ENCODE data around the gene A2M. TPM values are rescaled to one million over a fixed set of nuclear protein-coding genes. Genes with fewer than 3 reads are reported as not detected.

A2M gene
- total and polyA plus RNA-seq, 2 of the 13 experiments (the other 11 are each of a cell fraction or from before 2014, with no cell fraction given): 2,807 to 6,551 TPM

DNA sequence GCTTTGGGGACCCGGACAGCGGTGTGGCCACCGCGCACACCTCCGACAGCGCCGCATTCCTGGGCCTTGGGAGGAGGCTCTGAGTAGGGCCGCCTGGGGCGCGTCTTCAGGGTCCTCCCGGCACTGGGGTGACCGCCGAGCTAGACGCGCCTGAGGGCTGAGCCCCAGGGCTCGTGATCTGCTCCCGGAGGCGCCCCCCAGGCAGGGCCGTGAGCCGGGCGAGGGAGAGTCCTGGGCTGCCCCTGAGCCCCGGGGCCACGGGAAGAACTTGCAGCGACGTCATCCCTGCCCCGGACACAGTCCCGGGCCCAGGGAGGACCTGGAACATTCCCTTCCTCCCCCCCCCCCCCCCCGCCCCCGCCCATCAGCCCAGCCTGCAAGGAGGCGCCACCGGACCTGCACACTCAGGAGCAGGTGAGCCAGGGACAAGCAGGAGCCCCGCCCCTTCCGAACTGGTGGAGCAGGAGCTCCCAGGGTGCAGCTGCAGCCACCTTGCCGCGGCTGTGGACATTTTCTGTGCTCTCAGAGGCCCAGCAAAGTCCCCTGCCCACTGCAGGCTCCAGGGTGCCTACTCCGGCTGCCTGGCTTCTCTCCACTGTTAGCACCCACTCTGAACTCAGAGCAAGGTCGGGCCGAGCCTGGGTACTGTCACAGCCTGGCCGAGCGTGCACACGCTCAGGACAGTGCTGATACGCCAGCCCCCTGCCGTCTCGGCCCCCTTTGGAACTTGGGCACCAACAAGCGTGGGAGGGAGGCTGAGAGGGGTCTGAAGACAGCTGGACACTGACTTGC lies 50.7 kb downstream of the A2M start (continued):
- TF ChIP-seq, protein P1, sequence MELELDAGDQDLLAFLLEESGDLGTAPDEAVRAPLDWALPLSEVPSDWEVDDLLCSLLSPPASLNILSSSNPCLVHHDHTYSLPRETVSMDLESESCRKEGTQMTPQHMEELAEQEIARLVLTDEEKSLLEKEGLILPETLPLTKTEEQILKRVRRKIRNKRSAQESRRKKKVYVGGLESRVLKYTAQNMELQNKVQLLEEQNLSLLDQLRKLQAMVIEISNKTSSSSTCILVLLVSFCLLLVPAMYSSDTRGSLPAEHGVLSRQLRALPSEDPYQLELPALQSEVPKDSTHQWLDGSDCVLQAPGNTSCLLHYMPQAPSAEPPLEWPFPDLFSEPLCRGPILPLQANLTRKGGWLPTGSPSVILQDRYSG (CRISPR knock-in tag; IDR thresholded peaks at IDR 0.05): peak; percentile 71; the same call in 1 of the 2 replicates
- TF ChIP-seq, protein P2, sequence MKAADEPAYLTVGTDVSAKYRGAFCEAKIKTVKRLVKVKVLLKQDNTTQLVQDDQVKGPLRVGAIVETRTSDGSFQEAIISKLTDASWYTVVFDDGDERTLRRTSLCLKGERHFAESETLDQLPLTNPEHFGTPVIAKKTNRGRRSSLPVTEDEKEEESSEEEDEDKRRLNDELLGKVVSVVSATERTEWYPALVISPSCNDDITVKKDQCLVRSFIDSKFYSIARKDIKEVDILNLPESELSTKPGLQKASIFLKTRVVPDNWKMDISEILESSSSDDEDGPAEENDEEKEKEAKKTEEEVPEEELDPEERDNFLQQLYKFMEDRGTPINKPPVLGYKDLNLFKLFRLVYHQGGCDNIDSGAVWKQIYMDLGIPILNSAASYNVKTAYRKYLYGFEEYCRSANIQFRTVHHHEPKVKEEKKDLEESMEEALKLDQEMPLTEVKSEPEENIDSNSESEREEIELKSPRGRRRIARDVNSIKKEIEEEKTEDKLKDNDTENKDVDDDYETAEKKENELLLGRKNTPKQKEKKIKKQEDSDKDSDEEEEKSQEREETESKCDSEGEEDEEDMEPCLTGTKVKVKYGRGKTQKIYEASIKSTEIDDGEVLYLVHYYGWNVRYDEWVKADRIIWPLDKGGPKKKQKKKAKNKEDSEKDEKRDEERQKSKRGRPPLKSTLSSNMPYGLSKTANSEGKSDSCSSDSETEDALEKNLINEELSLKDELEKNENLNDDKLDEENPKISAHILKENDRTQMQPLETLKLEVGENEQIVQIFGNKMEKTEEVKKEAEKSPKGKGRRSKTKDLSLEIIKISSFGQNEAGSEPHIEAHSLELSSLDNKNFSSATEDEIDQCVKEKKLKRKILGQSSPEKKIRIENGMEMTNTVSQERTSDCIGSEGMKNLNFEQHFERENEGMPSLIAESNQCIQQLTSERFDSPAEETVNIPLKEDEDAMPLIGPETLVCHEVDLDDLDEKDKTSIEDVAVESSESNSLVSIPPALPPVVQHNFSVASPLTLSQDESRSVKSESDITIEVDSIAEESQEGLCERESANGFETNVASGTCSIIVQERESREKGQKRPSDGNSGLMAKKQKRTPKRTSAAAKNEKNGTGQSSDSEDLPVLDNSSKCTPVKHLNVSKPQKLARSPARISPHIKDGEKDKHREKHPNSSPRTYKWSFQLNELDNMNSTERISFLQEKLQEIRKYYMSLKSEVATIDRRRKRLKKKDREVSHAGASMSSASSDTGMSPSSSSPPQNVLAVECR (CRISPR knock-in tag; IDR thresholded peaks at IDR 0.05; ENCODE audit: borderline replicate concordance): no peak; the same call in 1 of the 2 replicates
- TF ChIP-seq, protein P3, sequence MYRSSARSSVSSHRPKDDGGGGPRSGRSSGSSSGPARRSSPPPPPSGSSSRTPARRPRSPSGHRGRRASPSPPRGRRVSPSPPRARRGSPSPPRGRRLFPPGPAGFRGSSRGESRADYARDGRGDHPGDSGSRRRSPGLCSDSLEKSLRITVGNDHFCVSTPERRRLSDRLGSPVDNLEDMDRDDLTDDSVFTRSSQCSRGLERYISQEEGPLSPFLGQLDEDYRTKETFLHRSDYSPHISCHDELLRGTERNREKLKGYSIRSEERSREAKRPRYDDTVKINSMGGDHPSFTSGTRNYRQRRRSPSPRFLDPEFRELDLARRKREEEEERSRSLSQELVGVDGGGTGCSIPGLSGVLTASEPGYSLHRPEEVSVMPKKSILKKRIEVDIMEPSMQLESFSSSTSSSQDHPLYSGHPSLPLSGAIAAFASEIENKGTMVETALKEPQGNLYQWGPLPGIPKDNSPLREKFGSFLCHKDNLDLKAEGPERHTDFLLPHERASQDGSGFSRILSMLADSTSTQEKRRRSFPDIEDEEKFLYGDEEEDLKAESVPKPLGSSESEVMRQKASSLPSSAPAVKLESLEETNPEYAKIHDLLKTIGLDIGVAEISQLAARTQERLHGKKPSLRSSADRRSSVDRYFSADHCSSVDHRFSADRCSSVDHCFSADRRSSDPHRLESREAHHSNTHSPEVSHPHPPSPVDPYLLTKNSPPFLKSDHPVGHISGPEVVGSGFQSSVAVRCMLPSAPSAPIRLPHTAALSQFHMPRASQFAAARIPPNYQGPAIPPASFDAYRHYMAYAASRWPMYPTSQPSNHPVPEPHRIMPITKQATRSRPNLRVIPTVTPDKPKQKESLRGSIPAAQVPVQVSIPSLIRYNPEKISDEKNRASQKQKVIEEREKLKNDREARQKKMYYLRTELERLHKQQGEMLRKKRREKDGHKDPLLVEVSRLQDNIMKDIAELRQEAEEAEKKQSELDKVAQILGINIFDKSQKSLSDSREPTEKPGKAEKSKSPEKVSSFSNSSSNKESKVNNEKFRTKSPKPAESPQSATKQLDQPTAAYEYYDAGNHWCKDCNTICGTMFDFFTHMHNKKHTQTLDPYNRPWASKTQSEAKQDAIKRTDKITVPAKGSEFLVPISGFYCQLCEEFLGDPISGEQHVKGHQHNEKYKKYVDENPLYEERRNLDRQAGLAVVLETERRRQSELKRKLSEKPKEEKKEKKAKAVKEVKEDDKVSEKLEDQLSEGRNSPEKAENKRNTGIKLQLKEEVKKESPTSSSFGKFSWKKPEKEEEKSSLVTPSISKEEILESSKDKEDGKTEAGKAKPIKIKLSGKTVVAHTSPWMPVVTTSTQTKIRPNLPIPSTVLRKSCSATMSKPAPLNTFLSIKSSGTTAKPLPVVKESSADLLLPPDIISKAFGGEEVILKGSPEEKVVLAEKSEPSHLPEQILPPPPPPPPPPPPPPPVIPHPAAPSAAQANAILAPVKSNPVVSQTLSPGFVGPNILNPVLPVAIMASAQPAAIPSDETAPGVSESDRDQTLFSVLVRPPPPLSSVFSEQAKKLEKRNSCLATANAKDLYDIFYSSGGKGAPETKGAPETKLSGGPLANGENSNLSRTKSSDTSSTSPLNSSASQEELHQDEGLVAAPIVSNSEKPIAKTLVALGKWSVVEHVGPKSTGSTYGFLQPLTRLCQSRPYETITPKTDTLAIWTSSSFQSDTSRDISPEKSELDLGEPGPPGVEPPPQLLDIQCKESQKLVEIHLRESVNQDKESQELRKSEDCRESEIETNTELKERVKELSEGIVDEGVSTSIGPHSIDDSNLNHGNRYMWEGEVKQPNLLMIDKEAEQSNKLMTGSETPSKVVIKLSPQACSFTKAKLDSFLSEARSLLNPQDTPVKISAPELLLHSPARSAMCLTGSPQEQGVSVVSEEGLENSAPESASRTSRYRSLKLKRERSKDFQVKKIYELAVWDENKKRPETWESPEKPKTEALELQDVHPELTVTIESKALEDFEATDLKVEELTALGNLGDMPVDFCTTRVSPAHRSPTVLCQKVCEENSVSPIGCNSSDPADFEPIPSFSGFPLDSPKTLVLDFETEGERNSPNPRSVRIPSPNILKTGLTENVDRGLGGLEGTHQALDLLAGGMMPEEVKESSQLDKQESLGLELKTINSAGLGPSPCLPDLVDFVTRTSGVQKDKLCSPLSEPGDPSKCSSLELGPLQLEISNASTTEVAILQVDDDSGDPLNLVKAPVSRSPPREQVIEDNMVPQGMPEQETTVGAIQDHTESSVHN (CRISPR knock-in tag; IDR thresholded peaks at IDR 0.05): no peak
- no peak for TF ChIP-seq TBP (CRISPR knock-in tag; IDR thresholded peaks at IDR 0.05)
- peak; percentile 19; the same call in 1 of the 2 replicates for TF ChIP-seq JUN (CRISPR knock-in tag; IDR thresholded peaks at IDR 0.05)
- TF ChIP-seq, protein P4, sequence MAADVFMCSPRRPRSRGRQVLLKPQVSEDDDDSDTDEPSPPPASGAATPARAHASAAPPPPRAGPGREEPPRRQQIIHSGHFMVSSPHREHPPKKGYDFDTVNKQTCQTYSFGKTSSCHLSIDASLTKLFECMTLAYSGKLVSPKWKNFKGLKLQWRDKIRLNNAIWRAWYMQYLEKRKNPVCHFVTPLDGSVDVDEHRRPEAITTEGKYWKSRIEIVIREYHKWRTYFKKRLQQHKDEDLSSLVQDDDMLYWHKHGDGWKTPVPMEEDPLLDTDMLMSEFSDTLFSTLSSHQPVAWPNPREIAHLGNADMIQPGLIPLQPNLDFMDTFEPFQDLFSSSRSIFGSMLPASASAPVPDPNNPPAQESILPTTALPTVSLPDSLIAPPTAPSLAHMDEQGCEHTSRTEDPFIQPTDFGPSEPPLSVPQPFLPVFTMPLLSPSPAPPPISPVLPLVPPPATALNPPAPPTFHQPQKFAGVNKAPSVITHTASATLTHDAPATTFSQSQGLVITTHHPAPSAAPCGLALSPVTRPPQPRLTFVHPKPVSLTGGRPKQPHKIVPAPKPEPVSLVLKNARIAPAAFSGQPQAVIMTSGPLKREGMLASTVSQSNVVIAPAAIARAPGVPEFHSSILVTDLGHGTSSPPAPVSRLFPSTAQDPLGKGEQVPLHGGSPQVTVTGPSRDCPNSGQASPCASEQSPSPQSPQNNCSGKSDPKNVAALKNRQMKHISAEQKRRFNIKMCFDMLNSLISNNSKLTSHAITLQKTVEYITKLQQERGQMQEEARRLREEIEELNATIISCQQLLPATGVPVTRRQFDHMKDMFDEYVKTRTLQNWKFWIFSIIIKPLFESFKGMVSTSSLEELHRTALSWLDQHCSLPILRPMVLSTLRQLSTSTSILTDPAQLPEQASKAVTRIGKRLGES (CRISPR knock-in tag; IDR thresholded peaks at IDR 0.05; ENCODE audit: borderline replicate concordance): no peak
- TF ChIP-seq ARNT2 (CRISPR knock-in tag; IDR thresholded peaks at IDR 0.05; ENCODE audit: low read depth): 0 out of 2 replicates have a peak, but pooled peaks have one; percentile 52
- TF ChIP-seq, protein P5, sequence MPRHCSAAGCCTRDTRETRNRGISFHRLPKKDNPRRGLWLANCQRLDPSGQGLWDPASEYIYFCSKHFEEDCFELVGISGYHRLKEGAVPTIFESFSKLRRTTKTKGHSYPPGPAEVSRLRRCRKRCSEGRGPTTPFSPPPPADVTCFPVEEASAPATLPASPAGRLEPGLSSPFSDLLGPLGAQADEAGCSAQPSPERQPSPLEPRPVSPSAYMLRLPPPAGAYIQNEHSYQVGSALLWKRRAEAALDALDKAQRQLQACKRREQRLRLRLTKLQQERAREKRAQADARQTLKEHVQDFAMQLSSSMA (CRISPR knock-in tag; IDR thresholded peaks at IDR 0.05): peak; percentile 85; the same call in 1 of the 2 replicates

Data from HepG2 (cell line).